ENCODE results near the gene PCDHGA1.
"Not testable (repeated sequence)": the region's sequence is repeated elsewhere in the genome, so short reads cannot be mapped to it uniquely, and the experiment has no call there.

DNA sequence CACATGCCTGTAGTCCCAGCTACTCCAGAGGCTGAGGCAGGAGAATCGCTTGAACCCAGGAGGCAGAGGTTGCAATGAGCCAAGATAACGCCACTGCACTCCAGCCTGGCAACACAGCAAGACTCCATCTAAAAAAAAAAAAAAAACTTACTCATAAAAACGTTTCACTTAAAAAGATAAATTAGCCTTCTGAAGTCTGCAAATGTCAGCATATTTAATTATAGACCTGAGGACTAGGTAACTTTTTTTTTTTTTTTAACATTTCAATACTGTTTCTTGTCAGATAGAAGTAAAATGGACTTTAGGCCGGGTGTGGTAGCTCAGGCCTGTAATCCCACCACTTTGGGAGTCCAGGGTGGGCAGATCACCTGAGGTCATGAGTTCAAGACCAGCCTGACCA lies 13.4 kb upstream of the PCDHGA1 start:
- TF ChIP-seq, protein P1, sequence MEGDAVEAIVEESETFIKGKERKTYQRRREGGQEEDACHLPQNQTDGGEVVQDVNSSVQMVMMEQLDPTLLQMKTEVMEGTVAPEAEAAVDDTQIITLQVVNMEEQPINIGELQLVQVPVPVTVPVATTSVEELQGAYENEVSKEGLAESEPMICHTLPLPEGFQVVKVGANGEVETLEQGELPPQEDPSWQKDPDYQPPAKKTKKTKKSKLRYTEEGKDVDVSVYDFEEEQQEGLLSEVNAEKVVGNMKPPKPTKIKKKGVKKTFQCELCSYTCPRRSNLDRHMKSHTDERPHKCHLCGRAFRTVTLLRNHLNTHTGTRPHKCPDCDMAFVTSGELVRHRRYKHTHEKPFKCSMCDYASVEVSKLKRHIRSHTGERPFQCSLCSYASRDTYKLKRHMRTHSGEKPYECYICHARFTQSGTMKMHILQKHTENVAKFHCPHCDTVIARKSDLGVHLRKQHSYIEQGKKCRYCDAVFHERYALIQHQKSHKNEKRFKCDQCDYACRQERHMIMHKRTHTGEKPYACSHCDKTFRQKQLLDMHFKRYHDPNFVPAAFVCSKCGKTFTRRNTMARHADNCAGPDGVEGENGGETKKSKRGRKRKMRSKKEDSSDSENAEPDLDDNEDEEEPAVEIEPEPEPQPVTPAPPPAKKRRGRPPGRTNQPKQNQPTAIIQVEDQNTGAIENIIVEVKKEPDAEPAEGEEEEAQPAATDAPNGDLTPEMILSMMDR (IDR thresholded peaks at IDR 0.05; ENCODE audit: low read length), result not testable (repeated sequence)
- TF ChIP-seq EZH2 (optimal IDR thresholded peaks at IDR 0.05; ENCODE audit: low read depth, low read length); EZH2phosphoT487 (IDR thresholded peaks at IDR 0.05; ENCODE audit: low read length): not testable (repeated sequence)
